ENCODE data around the gene TRIM29.

The TRIM29 gene

GRCh38 chr11:120136356-120136755 lies 1.6 kb downstream of the TRIM29 start:
- no peak for DNase-seq (ENCODE audit: low spot score in 2 of 2)
- Mint-ChIP-seq H3K4me3 (no peak overlapping the region), H3K36me3 (no peaks in the 10 kb centered on the region), H3K4me1 (no peaks in the 10 kb centered on the region), H3K27ac (no peak overlapping the region), H3K27me3 (peaks cover 10% of the 10 kb centered on the region), H3K9me3 (no peaks in the 10 kb centered on the region)
- ATAC-seq (ENCODE audit: low read depth) = no peak

GRCh38 chr11:120135838-120136237 lies 2.1 kb downstream of the TRIM29 start:
- peaks cover 11% of the 10 kb centered on the region for H3K27me3 Mint-ChIP-seq
- DNase-seq (ENCODE audit: low spot score in 2 of 2) (no peak), ATAC-seq (ENCODE audit: low read depth) (no peak)
- H3K27ac Mint-ChIP-seq = no peak overlapping the region
- H3K4me1 Mint-ChIP-seq = no peaks in the 10 kb centered on the region
- no peaks in the 10 kb centered on the region for H3K9me3 Mint-ChIP-seq
- no peak overlapping the region for H3K4me3 Mint-ChIP-seq
- H3K36me3 Mint-ChIP-seq = no peaks in the 10 kb centered on the region

GRCh38 chr11:120134931-120135228 lies 3.0 kb downstream of the TRIM29 start:
- no peak for DNase-seq (ENCODE audit: low spot score in 2 of 2)

DNA sequence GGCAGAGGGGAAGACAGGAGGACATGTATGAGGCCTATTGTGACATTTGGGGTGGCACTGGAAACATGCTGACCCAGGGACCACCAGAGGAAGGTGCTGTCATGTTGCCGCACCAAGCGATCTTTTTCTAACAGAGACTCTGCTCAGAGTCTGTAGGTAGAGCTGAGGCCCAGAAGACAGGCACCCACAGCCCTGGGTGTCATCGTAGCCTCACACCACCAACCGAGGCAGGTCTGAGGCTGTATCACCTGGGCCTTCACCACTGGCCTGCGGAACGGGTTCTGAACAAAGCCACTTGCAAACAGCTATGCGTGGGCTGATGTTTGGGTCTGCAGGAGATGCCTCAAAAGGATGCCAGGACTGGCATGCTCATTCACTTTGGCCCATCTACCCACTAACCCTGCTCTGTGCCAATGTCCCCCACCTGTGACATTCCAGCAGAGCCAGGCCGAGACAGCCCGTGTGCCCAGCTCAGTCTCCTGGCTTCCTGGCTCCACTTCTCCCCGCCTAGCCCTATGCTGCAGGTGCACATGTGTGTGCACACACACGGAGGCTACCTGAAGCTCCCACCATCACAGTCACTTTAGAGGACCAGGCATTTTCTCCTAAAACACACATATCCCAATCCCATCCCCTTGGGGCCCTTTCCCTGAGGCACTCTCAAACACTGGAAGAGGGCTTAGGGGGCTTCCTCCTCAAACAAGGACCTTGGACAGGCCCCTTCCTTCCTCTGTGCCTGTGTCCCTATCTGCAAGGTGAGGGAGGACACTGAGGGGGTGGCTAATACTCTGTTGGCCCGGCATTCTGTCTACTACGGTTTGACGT lies 3.6 kb downstream of the TRIM29 start:
- Mint-ChIP-seq H3K36me3 (no peaks in the 10 kb centered on the region), H3K4me3 (no peak overlapping the region), H3K27ac (no peak overlapping the region), H3K9me3 (no peaks in the 10 kb centered on the region), H3K4me1 (no peaks in the 10 kb centered on the region), H3K27me3 (peaks cover 5% of the 10 kb centered on the region)
- ATAC-seq (ENCODE audit: low read depth) (no peak), DNase-seq (ENCODE audit: low spot score in 2 of 2) (no peak)

More at GRCh38 chr11:120134931-120135228, 3.0 kb downstream of the TRIM29 start:
- H3K27me3 Mint-ChIP-seq = peaks cover 5% of the 10 kb centered on the region
- ATAC-seq (ENCODE audit: low read depth) = no peak
- no peaks in the 10 kb centered on the region for H3K9me3 Mint-ChIP-seq
- no peaks in the 10 kb centered on the region for H3K36me3 Mint-ChIP-seq
- no peak overlapping the region for H3K27ac Mint-ChIP-seq
- no peak overlapping the region for H3K4me3 Mint-ChIP-seq
- H3K4me1 Mint-ChIP-seq = no peaks in the 10 kb centered on the region

DNA sequence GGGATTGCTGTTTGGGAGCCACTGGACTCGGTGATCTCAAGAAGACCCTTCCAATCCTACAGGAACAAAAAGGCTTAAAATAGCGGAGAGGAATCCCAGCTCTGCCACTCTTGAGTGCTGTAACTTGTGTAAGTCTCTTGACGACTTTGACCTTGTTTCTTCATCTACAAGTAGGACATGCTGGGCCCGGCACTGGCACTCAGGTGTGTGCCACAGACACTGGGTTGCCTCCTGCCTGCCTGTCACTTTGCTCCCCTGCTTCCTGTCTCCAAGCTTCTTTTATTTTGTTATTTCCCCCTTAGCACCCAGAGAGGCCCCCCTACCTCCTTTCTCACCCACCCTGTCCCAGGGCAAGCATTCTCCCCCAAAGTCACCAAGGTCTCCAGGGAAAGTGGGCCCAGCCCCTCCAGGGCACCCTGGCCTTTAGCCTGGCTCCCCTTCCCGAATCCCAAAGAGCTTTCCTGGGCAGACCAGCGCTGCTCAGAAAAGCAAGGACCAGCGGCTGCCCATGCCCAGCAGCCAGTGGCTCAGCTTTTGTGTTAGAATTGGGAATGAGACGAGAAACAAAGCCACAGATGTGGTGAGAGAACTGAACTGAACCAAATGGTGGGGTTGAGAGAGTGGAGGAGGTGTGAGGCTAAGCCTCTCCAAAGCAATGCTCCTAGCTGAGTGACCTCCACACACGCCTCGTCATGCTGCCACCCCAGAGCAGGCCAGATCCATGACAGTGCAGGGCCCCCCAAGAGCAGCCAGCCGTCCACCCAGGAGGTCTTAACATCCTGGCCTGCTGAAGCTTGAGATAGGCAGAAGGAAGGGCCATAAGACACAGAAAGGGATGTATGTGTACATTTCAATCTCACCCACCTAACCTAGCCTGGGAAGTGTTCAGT lies 4.5 kb downstream of the TRIM29 start:
- Mint-ChIP-seq H3K4me3 (no peak overlapping the region), H3K4me1 (no peaks in the 10 kb centered on the region), H3K27ac (no peak overlapping the region), H3K36me3 (no peaks in the 10 kb centered on the region), H3K9me3 (no peaks in the 10 kb centered on the region), H3K27me3 (peaks cover 5% of the 10 kb centered on the region)
- ATAC-seq (ENCODE audit: low read depth) (no peak), DNase-seq (ENCODE audit: low spot score in 2 of 2) (no peak)

DNA sequence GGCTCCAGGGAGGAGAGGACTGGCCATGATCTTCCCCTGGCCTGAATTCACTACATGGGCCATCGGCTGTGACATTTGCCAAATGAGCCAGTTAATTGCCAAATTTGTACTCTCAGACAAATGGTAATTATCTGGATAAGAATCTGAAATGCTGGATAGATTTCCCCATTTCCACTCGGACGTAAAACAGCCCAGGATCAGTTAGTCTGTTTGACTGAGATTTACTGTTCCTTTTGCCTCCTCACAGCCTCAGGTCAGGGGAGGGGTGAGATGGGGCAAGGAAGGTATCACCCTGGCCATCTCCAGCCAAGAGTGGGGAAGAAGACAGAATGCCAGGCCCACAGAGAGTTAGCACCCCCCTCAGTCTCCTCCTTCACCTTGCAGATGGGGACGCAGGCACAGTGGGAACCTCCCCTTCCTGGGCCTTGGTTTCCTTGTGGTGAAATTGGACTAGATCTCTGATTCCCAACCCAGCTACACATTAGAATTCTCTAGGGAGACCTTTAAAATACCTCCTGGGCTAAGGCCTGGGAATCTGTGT lies 5.2 kb downstream of the TRIM29 start:
- peaks cover 9% of the 10 kb centered on the region for H3K27me3 Mint-ChIP-seq
- H3K4me3 Mint-ChIP-seq = no peak overlapping the region
- H3K9me3 Mint-ChIP-seq = no peaks in the 10 kb centered on the region
- no peak overlapping the region for H3K27ac Mint-ChIP-seq
- DNase-seq (ENCODE audit: low spot score in 2 of 2) = no peak
- no peaks in the 10 kb centered on the region for H3K4me1 Mint-ChIP-seq
- no peaks in the 10 kb centered on the region for H3K36me3 Mint-ChIP-seq
- ATAC-seq (ENCODE audit: low read depth) = no peak

DNA sequence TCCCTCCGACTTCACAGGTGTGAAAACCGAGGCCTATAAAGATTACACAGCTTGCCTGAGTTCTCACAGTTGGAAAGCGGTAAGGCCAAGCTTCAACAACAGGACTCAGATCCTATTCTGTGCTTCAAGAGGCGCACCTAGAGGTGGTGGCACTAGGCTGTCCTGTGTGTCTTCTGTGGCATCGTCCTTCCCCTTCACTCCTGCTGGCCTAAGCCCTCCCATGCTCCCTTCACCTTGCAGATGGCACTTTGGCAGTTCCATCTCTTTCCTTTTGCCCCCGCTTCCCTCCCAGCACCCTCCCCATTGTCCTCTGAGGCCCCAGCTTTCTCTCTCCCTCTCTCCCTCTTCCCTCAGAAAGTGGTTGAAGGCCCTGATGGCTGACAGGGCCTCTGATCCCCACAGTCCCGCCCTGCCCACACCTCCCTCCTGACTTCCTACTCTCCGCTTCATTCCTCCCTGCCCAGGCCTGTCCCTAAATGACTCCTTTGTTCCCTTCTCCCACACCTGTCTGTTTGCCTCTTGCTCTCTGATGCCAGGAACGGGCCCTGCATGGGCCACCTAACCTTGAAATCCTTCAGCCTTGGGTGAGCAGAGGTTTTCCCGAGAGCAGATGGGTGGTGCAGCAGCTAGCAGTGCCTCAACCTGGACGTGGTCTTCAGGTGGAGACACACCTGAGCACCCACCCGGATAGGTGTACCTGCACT lies 5.8 kb downstream of the TRIM29 start:
- Mint-ChIP-seq H3K9me3 (no peaks in the 10 kb centered on the region), H3K36me3 (no peaks in the 10 kb centered on the region), H3K4me1 (no peaks in the 10 kb centered on the region), H3K27ac (no peak overlapping the region), H3K27me3 (peaks cover 10% of the 10 kb centered on the region), H3K4me3 (no peak overlapping the region)
- no peak for ATAC-seq (ENCODE audit: low read depth)
- no peak for DNase-seq (ENCODE audit: low spot score in 2 of 2)

DNA sequence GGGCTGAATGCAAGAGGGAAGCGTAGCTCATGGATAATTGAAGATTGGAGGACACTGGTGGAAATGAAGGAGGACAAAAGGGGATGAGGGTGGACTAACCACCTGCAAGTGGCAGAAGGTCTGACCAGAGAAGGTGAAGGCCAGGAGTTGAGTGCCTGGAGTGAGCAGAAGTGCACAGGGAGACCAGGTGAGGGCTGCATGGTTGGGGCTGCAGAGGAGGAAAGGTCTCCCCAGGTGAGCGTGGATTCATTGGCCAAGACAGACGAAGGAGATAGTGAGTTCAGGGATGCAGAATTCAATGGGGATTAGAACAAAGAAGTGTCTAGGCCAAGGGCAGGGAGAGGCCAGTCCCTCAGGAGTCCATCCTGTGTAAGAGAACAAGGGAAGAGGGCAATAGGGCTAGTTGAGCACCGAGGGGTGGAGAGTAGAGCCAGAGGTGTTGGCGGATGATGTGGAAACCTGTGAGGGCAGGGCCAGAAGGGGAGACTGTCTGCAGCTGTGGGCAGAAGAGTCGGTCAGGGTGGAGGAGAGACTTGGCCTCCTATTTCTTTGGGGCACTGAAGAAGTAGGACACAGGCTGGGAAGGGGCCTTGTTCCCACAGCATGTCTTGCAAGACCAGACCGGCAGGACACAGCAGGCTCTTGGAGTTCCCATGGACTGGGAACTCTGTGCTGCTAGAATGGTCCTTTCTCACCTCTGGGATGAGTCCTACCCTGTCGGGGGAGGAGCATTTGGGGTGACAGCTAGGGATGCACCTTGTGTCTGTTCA lies 6.7 kb downstream of the TRIM29 start:
- Mint-ChIP-seq H3K27me3 (peaks cover 13% of the 10 kb centered on the region), H3K27ac (no peak overlapping the region), H3K36me3 (no peaks in the 10 kb centered on the region), H3K4me3 (no peak overlapping the region), H3K4me1 (no peaks in the 10 kb centered on the region), H3K9me3 (no peaks in the 10 kb centered on the region)
- DNase-seq (ENCODE audit: low spot score in 2 of 2) (no peak), ATAC-seq (ENCODE audit: low read depth) (no peak)

DNA sequence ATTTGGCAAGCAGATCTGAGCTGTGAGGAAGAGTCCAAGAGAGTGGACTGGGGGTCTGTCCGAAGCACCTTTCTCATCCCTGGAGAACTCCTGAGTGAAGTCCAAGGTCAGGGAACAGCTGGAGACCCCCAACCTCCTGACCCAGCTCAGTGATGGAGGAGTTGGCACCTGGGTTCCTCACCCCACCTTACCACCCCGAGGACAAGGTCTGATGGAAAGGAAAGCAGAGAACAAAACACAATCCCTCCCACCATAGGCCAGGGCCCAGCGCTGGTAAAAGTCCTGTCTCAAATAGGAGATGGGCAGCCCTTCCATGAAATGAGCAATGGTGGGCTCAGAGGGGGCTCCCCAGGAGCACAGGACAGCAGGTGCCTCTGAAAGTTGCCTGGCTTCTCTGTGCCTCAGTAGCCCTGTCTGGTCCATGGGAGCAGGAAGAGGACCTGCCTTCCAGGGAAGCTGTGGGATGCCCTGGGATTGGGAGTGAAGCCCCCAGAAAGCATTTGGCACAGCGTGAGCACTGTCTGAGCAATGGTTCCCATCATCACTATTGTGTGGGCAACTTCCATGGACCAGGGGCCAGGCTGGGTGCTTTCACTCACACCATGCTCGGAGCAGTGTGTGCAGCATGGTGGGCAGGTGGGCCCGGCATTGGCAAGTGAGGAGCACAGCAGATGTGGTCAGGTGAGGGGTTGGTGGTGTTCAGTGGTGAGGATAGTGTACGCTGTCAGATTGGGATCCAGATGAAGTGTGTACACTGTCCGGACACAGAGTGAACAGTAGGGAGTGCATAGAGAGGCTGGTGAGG lies 7.5 kb downstream of the TRIM29 start:
- Mint-ChIP-seq H3K27ac (no peak overlapping the region), H3K9me3 (no peaks in the 10 kb centered on the region), H3K4me3 (no peak overlapping the region), H3K4me1 (no peaks in the 10 kb centered on the region), H3K36me3 (no peaks in the 10 kb centered on the region), H3K27me3 (peaks cover 13% of the 10 kb centered on the region)
- DNase-seq (ENCODE audit: low spot score in 2 of 2) = no peak
- ATAC-seq (ENCODE audit: low read depth) = no peak

GRCh38 chr11:120129570-120129969 lies 8.3 kb downstream of the TRIM29 start:
- DNase-seq (ENCODE audit: low spot score in 2 of 2) (no peak), ATAC-seq (ENCODE audit: low read depth) (no peak)
- Mint-ChIP-seq H3K9me3 (no peaks in the 10 kb centered on the region), H3K36me3 (no peaks in the 10 kb centered on the region), H3K27ac (no peak overlapping the region), H3K4me1 (no peaks in the 10 kb centered on the region), H3K4me3 (no peak overlapping the region), H3K27me3 (peaks cover 13% of the 10 kb centered on the region)

- Mint-ChIP-seq H3K4me3 (no peak overlapping the region), H3K27me3 (peaks cover 13% of the 10 kb centered on the region), H3K36me3 (no peaks in the 10 kb centered on the region), H3K9me3 (no peaks in the 10 kb centered on the region), H3K4me1 (no peaks in the 10 kb centered on the region), H3K27ac (no peak overlapping the region)
- DNase-seq (ENCODE audit: low spot score in 2 of 2) (no peak), ATAC-seq (ENCODE audit: low read depth) (no peak)
These were observed 9.4 kb downstream of the TRIM29 start for GRCh38 chr11:120128392-120129119.

- Mint-ChIP-seq H3K9me3 (no peaks in the 10 kb centered on the region), H3K36me3 (no peaks in the 10 kb centered on the region), H3K27ac (no peak overlapping the region), H3K27me3 (peaks cover 11% of the 10 kb centered on the region), H3K4me3 (no peak overlapping the region), H3K4me1 (no peaks in the 10 kb centered on the region)
- DNase-seq (ENCODE audit: low spot score in 2 of 2) = no peak
- ATAC-seq (ENCODE audit: low read depth) = no peak
These were observed 10.7 kb downstream of the TRIM29 start for GRCh38 chr11:120127236-120127635.
